Ishikawa (cell line): ENCODE measurements around the gene MAP3K7.

Experiments used
- CEBPB ChIP-seq: IDR thresholded peaks from 2 replicates; pipeline ENCODE4 v1.6.1; 2012
- CREB1 ChIP-seq: IDR thresholded peaks from 2 replicates; pipeline ENCODE4 v1.6.1; 2012; ENCODE audit warnings: low read depth
- EGR1 ChIP-seq: IDR thresholded peaks from 2 replicates; pipeline ENCODE4 v1.6.1; 2012
- EP300 ChIP-seq: IDR thresholded peaks from 2 replicates; pipeline ENCODE4 v1.6.1; 2012; ENCODE audit warnings: borderline replicate concordance
- FOXM1 ChIP-seq: IDR thresholded peaks from 2 replicates; pipeline ENCODE4 v1.6.1; 2012; ENCODE audit warnings: low read depth, borderline replicate concordance
- NFIC ChIP-seq: IDR thresholded peaks from 2 replicates; pipeline ENCODE4 v1.6.1; 2012
- RAD21 ChIP-seq: IDR thresholded peaks from 2 replicates; pipeline ENCODE4 v1.6.1; 2012; ENCODE audit warnings: low read depth
- TAF1 ChIP-seq: IDR thresholded peaks from 2 replicates; pipeline ENCODE4 v1.6.1; 2012; ENCODE audit warnings: low read depth, mild to moderate bottlenecking
- TCF12 ChIP-seq: IDR thresholded peaks from 2 replicates; pipeline ENCODE4 v1.6.1; 2012; ENCODE audit warnings: low read depth
- TEAD4 ChIP-seq: IDR thresholded peaks from 2 replicates; pipeline ENCODE4 v1.6.1; 2012
- YY1 ChIP-seq: IDR thresholded peaks from 2 replicates; pipeline ENCODE4 v1.6.1; 2012; ENCODE audit warnings: low read depth
- ZBTB7A ChIP-seq: IDR thresholded peaks from 2 replicates; pipeline ENCODE4 v1.6.1; 2012; ENCODE audit warnings: low read depth
- TF ChIP-seq, protein P1 (sequence below): IDR thresholded peaks from 2 replicates; pipeline ENCODE4 v1.6.1; 2012
- TF ChIP-seq, protein P2 (sequence below): IDR thresholded peaks from 2 replicates; pipeline ENCODE4 v1.6.1; 2012
- TF ChIP-seq, protein P3 (sequence below): IDR thresholded peaks from 2 replicates; pipeline ENCODE4 v1.6.1; 2012; ENCODE audit warnings: low read depth, mild to moderate bottlenecking

MAP3K7 gene

DNA sequence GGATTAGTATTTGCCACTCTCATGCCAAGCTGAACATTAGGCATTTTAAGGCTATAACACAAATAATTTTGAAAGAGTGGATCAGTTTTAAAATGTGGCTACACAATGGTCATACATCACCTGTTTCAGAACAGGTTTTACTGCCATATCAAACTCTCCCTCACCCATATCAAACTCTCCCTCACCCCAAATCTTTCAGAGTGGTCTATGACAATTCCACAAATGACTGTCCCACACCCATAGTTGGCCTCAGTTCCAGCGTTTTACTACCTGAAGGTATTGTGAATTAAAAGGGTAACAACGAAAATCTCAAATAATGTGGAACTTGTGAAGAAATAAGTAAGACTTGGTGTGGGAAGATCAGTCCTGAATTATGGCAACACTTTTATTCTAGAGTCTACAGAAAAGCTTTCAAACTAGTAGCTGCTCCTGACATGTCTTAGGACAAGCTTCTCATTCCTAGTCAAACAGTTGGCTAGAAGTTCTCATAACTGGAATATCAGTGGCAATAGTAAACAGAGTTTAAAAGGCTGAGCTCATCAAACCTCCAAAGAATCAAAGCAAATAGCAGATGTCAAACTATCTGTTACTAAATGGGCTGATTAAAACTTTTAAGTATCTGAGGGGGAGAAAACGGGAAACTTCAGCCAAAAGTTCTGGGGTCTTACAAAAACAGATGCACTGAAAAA lies 52.4 kb downstream of the MAP3K7 start:
- no peak for TF ChIP-seq ZBTB7A
- no peak for TF ChIP-seq CREB1
- TF ChIP-seq TEAD4 = no peak
- no peak for TF ChIP-seq FOXM1
- no peak for TF ChIP-seq RAD21
- no peak for TF ChIP-seq EGR1
- TF ChIP-seq, protein P1, sequence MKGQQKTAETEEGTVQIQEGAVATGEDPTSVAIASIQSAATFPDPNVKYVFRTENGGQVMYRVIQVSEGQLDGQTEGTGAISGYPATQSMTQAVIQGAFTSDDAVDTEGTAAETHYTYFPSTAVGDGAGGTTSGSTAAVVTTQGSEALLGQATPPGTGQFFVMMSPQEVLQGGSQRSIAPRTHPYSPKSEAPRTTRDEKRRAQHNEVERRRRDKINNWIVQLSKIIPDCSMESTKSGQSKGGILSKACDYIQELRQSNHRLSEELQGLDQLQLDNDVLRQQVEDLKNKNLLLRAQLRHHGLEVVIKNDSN = no peak
- TF ChIP-seq YY1 = no peak

DNA sequence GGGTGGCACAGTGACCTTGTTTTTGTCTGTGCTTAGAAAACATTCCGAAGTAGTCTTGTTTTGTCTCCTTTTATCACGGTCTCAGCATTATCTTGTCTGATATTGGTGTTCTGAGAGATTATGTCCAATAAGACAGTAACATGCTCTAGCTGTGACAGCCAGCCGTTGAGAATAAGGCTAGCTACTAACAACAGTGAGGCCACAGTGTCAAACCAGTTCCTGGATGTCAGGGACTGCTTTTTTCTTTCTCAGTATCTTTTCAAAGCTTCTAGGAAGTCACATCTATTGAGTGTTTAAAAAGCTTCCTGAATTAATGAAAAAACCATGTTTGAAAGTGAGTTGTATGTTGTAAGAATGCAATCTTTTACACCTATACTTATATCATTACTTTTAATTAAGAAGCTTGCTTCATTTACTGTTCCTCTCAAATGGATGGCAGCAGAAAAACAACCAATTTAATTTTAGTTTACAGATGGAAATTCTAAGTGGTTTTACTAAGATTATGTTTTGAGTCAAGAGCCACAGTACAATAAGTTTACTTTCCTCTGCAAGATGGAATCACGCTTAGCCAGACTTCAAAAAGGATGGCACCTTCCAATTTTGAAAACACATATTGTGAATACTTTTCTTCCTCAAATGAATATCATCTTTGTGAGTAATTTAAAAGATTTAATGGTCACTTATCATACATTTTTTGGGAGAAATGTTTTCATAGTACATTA lies 53.1 kb downstream of the MAP3K7 start:
- TF ChIP-seq, protein P2, sequence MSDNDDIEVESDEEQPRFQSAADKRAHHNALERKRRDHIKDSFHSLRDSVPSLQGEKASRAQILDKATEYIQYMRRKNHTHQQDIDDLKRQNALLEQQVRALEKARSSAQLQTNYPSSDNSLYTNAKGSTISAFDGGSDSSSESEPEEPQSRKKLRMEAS = no peak
- TF ChIP-seq TAF1 = no peak
- TF ChIP-seq, protein P3, sequence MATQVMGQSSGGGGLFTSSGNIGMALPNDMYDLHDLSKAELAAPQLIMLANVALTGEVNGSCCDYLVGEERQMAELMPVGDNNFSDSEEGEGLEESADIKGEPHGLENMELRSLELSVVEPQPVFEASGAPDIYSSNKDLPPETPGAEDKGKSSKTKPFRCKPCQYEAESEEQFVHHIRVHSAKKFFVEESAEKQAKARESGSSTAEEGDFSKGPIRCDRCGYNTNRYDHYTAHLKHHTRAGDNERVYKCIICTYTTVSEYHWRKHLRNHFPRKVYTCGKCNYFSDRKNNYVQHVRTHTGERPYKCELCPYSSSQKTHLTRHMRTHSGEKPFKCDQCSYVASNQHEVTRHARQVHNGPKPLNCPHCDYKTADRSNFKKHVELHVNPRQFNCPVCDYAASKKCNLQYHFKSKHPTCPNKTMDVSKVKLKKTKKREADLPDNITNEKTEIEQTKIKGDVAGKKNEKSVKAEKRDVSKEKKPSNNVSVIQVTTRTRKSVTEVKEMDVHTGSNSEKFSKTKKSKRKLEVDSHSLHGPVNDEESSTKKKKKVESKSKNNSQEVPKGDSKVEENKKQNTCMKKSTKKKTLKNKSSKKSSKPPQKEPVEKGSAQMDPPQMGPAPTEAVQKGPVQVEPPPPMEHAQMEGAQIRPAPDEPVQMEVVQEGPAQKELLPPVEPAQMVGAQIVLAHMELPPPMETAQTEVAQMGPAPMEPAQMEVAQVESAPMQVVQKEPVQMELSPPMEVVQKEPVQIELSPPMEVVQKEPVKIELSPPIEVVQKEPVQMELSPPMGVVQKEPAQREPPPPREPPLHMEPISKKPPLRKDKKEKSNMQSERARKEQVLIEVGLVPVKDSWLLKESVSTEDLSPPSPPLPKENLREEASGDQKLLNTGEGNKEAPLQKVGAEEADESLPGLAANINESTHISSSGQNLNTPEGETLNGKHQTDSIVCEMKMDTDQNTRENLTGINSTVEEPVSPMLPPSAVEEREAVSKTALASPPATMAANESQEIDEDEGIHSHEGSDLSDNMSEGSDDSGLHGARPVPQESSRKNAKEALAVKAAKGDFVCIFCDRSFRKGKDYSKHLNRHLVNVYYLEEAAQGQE = no peak
- no peak for TF ChIP-seq TCF12
- TF ChIP-seq TEAD4 = no peak
- TF ChIP-seq FOXM1 = no peak
- no peak for TF ChIP-seq RAD21
- TF ChIP-seq, protein P1 = no peak

DNA sequence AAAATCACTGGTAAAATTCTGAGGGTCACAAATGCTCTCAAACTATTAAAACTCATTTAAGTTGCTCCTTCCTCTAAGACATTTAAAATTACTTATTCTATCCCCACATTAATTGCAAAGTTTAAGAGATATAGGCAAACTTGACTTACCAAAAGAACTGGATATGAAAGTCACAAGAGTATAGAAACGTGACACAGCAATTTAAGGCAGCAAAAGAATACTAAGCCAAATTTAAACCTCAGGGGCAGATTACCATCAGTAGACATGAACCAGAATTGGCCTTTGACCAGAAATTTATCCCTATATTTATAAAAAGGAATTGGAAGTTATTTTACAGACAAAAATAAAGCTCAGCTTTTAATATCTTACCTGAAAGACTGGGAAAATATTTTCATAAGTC lies 56.0 kb downstream of the MAP3K7 start:
- no peak for TF ChIP-seq ZBTB7A
- TF ChIP-seq RAD21 = no peak

DNA sequence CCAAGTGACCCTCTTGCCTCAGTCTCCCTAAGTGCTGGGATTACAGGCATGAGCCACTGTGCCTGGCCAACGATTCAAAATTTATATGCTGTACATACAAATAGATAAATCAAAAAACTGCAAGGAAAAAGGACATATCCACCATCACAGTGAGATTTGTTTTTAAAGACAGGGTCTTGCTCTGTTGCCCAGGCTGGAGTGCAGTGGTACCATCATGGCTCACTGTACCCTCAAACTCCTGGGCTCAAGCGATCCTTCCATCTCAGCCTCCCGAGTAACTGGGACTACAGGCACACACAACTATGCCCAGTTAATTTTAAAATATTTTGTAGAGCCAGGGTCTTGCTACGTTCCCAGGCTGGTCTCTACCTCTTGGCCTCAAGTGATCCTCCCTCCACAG lies 61.5 kb downstream of the MAP3K7 start:
- no peak for TF ChIP-seq CEBPB
- TF ChIP-seq TEAD4 = no peak
- TF ChIP-seq, protein P3 = no peak
- no peak for TF ChIP-seq TAF1
- no peak for TF ChIP-seq RAD21
- no peak for TF ChIP-seq NFIC
- no peak for TF ChIP-seq EGR1

DNA sequence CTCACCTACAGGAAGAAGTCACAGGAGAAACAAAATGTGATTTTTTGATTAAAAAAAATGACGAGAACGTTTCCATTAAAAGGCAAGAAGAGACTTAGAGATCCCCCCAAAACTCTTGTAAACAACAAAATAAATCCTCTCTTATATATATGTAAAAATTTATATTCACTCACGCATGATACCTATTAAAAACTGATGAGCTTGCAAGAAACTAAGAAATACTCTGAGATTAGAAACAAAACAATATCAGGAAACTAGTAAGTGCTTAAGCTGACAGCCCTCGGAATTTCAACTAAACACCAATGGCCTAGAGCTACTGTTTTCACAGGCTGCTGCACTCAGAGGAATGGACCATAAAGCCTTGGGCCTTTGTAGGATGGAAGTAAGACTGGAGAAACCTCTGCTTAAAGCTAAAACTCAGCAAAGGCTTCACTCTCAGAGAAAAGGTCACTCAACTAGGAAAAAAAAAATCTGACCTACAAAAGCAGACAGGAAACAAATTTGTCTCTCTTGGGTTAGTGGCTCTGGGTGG lies 63.0 kb downstream of the MAP3K7 start:
- no peak for TF ChIP-seq TCF12
- no peak for TF ChIP-seq EGR1
- TF ChIP-seq NFIC = no peak
- no peak for TF ChIP-seq YY1
- TF ChIP-seq, protein P1 = no peak
- no peak for TF ChIP-seq TAF1

DNA sequence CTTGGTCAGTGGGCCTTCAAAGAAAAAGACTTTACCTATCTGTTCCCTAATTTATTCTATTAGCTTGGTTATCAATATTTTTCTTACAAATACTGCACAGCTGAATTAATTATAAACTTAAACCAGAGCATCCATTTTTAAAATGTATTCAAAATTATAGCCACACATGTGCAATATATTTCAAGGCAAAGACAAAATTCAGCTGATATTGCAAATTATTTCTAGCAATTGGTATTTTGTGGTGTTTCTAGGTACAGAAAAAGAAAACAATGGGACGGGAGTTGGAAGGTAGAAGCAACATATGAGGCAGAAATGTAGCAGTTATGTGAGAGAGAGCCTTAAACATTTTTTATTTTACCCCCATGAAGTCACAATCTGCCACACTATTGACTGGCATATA lies 64.9 kb downstream of the MAP3K7 start:
- no peak for TF ChIP-seq NFIC

DNA sequence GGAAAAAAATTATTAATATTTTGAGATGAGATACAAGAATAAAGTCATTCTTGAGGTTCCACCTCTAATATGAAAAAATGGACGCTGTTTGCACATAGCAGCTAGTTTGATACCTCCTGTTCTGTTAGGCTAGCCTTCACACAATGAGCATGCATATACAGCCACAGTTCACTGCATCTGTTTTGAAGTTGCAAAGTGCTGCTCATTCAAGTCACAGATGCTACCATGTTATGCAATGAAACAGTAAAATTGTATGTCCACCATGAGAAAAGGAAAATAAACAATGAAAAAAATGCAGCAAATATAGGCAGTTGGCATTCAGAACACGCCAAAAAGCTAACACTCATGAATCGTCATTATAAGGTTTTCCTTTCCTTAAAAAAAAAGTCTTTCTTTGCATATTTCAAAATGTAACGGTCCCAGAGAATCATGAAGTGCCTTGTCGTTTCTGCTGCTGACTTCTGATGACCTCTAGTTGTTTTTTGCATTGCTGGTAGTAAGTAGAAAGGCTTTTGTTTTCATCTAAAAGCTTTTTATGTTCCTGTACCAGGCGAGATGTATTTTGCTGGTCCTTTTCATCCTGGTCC lies 70.7 kb downstream of the MAP3K7 start:
- TF ChIP-seq, protein P2 = no peak
- TF ChIP-seq, protein P1 = no peak
- TF ChIP-seq, protein P3 = no peak
- TF ChIP-seq CREB1 (no peak), TAF1 (no peak), EGR1 (no peak), FOXM1 (no peak), TEAD4 (no peak), EP300 (no peak), ZBTB7A (no peak), RAD21 (no peak), NFIC (no peak)
